Neuronal stem cell (in vitro differentiated cells): Measurements from ENCODE around the gene CLDN9.

Experiments used
- DNase-seq: peaks from one replicate; pipeline ENCODE4 v3.0.0-alpha.2; 2013; ENCODE audit warnings: low spot score
- H2AFZ ChIP-seq: one replicate; pipeline ENCODE4 v1.6.1; 2013; ENCODE audit warnings: mild to moderate bottlenecking, low read length, inconsistent platforms
- H2AK5ac ChIP-seq: 2 replicates; pipeline ENCODE4 v1.6.1; 2013; ENCODE audit warnings: low read depth, mild to moderate bottlenecking, inconsistent platforms, low read length, moderate library complexity, mixed read lengths
- H2BK120ac ChIP-seq: 2 replicates; pipeline ENCODE4 v1.6.1; 2013; ENCODE audit warnings: low read depth, mild to moderate bottlenecking, inconsistent platforms, low read length, moderate library complexity, mixed read lengths
- H2BK12ac ChIP-seq: one replicate; pipeline ENCODE4 v1.6.1; 2013; ENCODE audit warnings: low read length, inconsistent platforms
- H2BK15ac ChIP-seq: 2 replicates; pipeline ENCODE4 v1.6.1; 2013; ENCODE audit warnings: mild to moderate bottlenecking, low read length, inconsistent platforms, mixed read lengths
- H2BK5ac ChIP-seq: one replicate; pipeline ENCODE4 v1.6.1; 2013; ENCODE audit warnings: inconsistent platforms, mild to moderate bottlenecking, low read length, moderate library complexity
- H3K14ac ChIP-seq: one replicate; pipeline ENCODE4 v1.6.1; 2013; ENCODE audit warnings: low read length, inconsistent platforms
- H3K18ac ChIP-seq: 2 replicates; pipeline ENCODE4 v1.6.1; 2013; ENCODE audit warnings: low read length, inconsistent platforms
- H3K23ac ChIP-seq: 2 replicates; pipeline ENCODE4 v1.6.1; 2013; ENCODE audit warnings: low read depth, mild to moderate bottlenecking, mixed read lengths, low read length, inconsistent platforms; ENCODE audit not compliant: poor library complexity
- H3K27ac ChIP-seq: replicated peaks from 3 replicates; pipeline ENCODE4 v1.5.1; 2013; ENCODE audit warnings: low read length, inconsistent platforms
- H3K27me3 ChIP-seq, 3 experiments: 2 replicates each; pipeline ENCODE4 v1.6.1; 2013; ENCODE audit warnings: low read length in 3 of 3, mild to moderate bottlenecking in 2 of 3, inconsistent platforms in 1 of 3, low read depth in 1 of 3, mixed read lengths in 1 of 3, moderate library complexity in 1 of 3; ENCODE audit not compliant: control insufficient read depth in 3 of 3, insufficient read depth in 3 of 3
- H3K36me3 ChIP-seq, 2 donors: replicated peaks in 1 of 2; 2 replicates each; pipeline ENCODE4 v1.6.1; 2013; ENCODE audit warnings: low read length in 2 of 2; ENCODE audit not compliant: control insufficient read depth in 2 of 2, insufficient read depth in 2 of 2
- H3K4ac ChIP-seq: 2 replicates; pipeline ENCODE4 v1.6.1; 2013; ENCODE audit warnings: inconsistent platforms, mild to moderate bottlenecking, low read length, moderate library complexity
- H3K4me1 ChIP-seq, 2 donors: 1 replicate in 1 of 2; 2 replicates in 1 of 2; pipeline ENCODE4 v1.6.1; 2013; ENCODE audit warnings: low read length in 2 of 2, low read depth in 1 of 2; ENCODE audit not compliant: control insufficient read depth in 2 of 2, insufficient read depth in 1 of 2
- H3K4me2 ChIP-seq: one replicate; pipeline ENCODE4 v1.6.1; 2013; ENCODE audit warnings: mild to moderate bottlenecking, low read length, inconsistent platforms; ENCODE audit not compliant: insufficient read depth, poor library complexity, severe bottlenecking
- H3K4me3 ChIP-seq, 2 donors: 2 replicates each; pipeline ENCODE4 v1.5.1; 2013; ENCODE audit warnings: low read length in 2 of 2, mild to moderate bottlenecking in 2 of 2, inconsistent platforms in 1 of 2, moderate library complexity in 1 of 2
- H3K79me1 ChIP-seq: one replicate; pipeline ENCODE4 v1.6.1; 2013; ENCODE audit warnings: low read depth, mild to moderate bottlenecking, inconsistent platforms, low read length, moderate library complexity
- H3K9ac ChIP-seq: one replicate; pipeline ENCODE4 v1.6.1; 2013; ENCODE audit warnings: mild to moderate bottlenecking, low read depth, low read length, inconsistent platforms; ENCODE audit not compliant: poor library complexity
- H3K9me3 ChIP-seq, 2 donors: replicated peaks in 1 of 2; 2 replicates each; pipeline versions ENCODE3 to v1.6.1; 2013; ENCODE audit warnings: low read length in 2 of 2, mild to moderate bottlenecking in 2 of 2, inconsistent platforms in 1 of 2, low read depth in 1 of 2, mixed read lengths in 1 of 2, moderate library complexity in 1 of 2; ENCODE audit not compliant: control insufficient read depth in 2 of 2, insufficient read depth in 1 of 2
- H4K8ac ChIP-seq: one replicate; pipeline ENCODE4 v1.6.1; 2013; ENCODE audit warnings: low read depth, mild to moderate bottlenecking, inconsistent platforms, low read length, moderate library complexity
- H4K91ac ChIP-seq: one replicate; pipeline ENCODE4 v1.6.1; 2013; ENCODE audit warnings: low read length, low read depth, mild to moderate bottlenecking, inconsistent platforms; ENCODE audit not compliant: poor library complexity
- WGBS, 2 donors: extraction: QIAGEN DNeasy Blood & Tissue Kit; methylation state at CpG; one replicate each; pipeline ENCODE4 v1.1.7; 2013; ENCODE audit warnings: missing lambda C conversion rate in 2 of 2, mixed read lengths in 1 of 2; ENCODE audit not compliant: insufficient read length in 2 of 2, insufficient replicate concordance in 1 of 2; ENCODE audit errors: extremely low coverage in 2 of 2; 5-methylcytosine and 5-hydroxymethylcytosine counted together

The CLDN9 gene

GRCh38 chr16:3046641-3047386 lies 34.1 kb downstream of the CLDN9 start:
- no peak overlapping the region for H4K91ac ChIP-seq
- peaks cover 0 to 1% of the 10 kb centered on the region in 2 donors for H3K4me1 ChIP-seq
- peak overlapping the region; percentile 89 for H3K4me2 ChIP-seq
- peak overlapping the region; percentile 49 to 64 for H3K4me3 ChIP-seq
- no peaks in the 10 kb centered on the region for H3K36me3 ChIP-seq
- H3K18ac ChIP-seq: peak overlapping the region; percentile 83
- H3K14ac ChIP-seq: no peak overlapping the region
- H3K4ac ChIP-seq: no peak overlapping the region
- H2BK120ac ChIP-seq: no peak overlapping the region
- no peak for DNase-seq
- H2AFZ ChIP-seq: peak overlapping the region; percentile 99
- no peak overlapping the region for H2BK12ac ChIP-seq
- H3K23ac ChIP-seq: peak overlapping the region; percentile 85
- H3K27ac ChIP-seq: no peak overlapping the region
- peak overlapping the region; percentile 37 for H2BK15ac ChIP-seq
- peaks cover 1% of the 10 kb centered on the region for H3K79me1 ChIP-seq
- no peak overlapping the region for H4K8ac ChIP-seq
- peak overlapping the region; percentile 92 for H2AK5ac ChIP-seq
- peaks cover 14 to 67% (median 28%) of the 10 kb centered on the region in 3 experiments for H3K27me3 ChIP-seq
- no CpG with 5 or more reads among the region's 54 CpGs for WGBS, 2 donors
- no peak overlapping the region for H3K9ac ChIP-seq
- peaks cover 0 to 2% of the 10 kb centered on the region in 2 donors for H3K9me3 ChIP-seq
- peak overlapping the region; percentile 29 for H2BK5ac ChIP-seq

- Histone ChIP-seq H3K27ac (no peak overlapping the region), H3K4me1 (peaks cover 0 to 1% of the 10 kb centered on the region in 2 donors), H2AK5ac (peak overlapping the region; percentile 92), H3K4me3 (peak overlapping the region in 1 of 2 donors; percentile 49), H3K4ac (no peak overlapping the region), H3K36me3 (no peaks in the 10 kb centered on the region), H3K23ac (peak overlapping the region; percentile 85), H3K14ac (no peak overlapping the region), H3K9ac (no peak overlapping the region), H2BK12ac (no peak overlapping the region), H3K79me1 (peaks cover 1% of the 10 kb centered on the region), H4K8ac (no peak overlapping the region), H3K18ac (peak overlapping the region; percentile 71), H3K27me3 (peaks cover 14 to 67% (median 28%) of the 10 kb centered on the region in 3 experiments), H3K9me3 (peaks cover 0 to 2% of the 10 kb centered on the region in 2 donors), H2BK120ac (no peak overlapping the region), H3K4me2 (no peak overlapping the region), H2AFZ (no peak overlapping the region), H2BK5ac (peak overlapping the region; percentile 29), H4K91ac (no peak overlapping the region), H2BK15ac (peak overlapping the region; percentile 37)
- DNase-seq: no peak
- no CpG with 5 or more reads among the region's 13 CpGs for WGBS, 2 donors
Observed at GRCh38 chr16:3047387-3047720, 34.6 kb downstream of the CLDN9 start.

GRCh38 chr16:3049921-3050481 lies 37.3 kb downstream of the CLDN9 start:
- no CpG with 5 or more reads among the region's 26 CpGs for WGBS, 2 donors
- peak overlapping the region; percentile 81 for H2BK120ac ChIP-seq
- no peak overlapping the region for H4K91ac ChIP-seq
- H3K27ac ChIP-seq: no peak overlapping the region
- no peak overlapping the region for H3K4me3 ChIP-seq
- peaks cover 6 to 7% of the 10 kb centered on the region in 2 donors for H3K36me3 ChIP-seq
- no peak overlapping the region for H2AK5ac ChIP-seq
- H3K4me1 ChIP-seq: peaks cover 0 to 1% of the 10 kb centered on the region in 2 donors
- H3K4me2 ChIP-seq: no peak overlapping the region
- peaks cover 11 to 48% (median 28%) of the 10 kb centered on the region in 3 experiments for H3K27me3 ChIP-seq
- peaks cover 1% of the 10 kb centered on the region for H3K79me1 ChIP-seq
- peak overlapping the region; percentile 57 for H3K18ac ChIP-seq
- H3K14ac ChIP-seq: peak overlapping the region; percentile 82
- H2AFZ ChIP-seq: no peak overlapping the region
- H2BK5ac ChIP-seq: peak overlapping the region; percentile 53
- H3K23ac ChIP-seq: peak overlapping the region; percentile 80
- peak overlapping the region; percentile 41 for H2BK12ac ChIP-seq
- no peak overlapping the region for H3K4ac ChIP-seq
- H3K9me3 ChIP-seq: peaks cover 0 to 2% of the 10 kb centered on the region in 2 donors
- no peak for DNase-seq
- H2BK15ac ChIP-seq: no peak overlapping the region
- no peak overlapping the region for H3K9ac ChIP-seq
- H4K8ac ChIP-seq: no peak overlapping the region

- H2BK12ac ChIP-seq: no peak overlapping the region
- peak overlapping the region; percentile 38 for H3K14ac ChIP-seq
- H4K91ac ChIP-seq: no peak overlapping the region
- DNase-seq: no peak
- peaks cover 11 to 44% (median 28%) of the 10 kb centered on the region in 3 experiments for H3K27me3 ChIP-seq
- no peak overlapping the region for H3K4me2 ChIP-seq
- H3K27ac ChIP-seq: no peak overlapping the region
- no peak overlapping the region for H3K4me3 ChIP-seq
- H3K36me3 ChIP-seq: peaks cover 7 to 11% of the 10 kb centered on the region in 2 donors
- no peak overlapping the region for H2BK5ac ChIP-seq
- no CpG with 5 or more reads among the region's 5 CpGs for WGBS, 2 donors
- no peak overlapping the region for H3K23ac ChIP-seq
- no peak overlapping the region for H2BK120ac ChIP-seq
- no peak overlapping the region for H3K18ac ChIP-seq
- peaks cover 1% of the 10 kb centered on the region for H3K79me1 ChIP-seq
- no peak overlapping the region for H2AK5ac ChIP-seq
- H3K9ac ChIP-seq: no peak overlapping the region
- no peak overlapping the region for H2BK15ac ChIP-seq
- H3K9me3 ChIP-seq: peaks cover 0 to 2% of the 10 kb centered on the region in 2 donors
- no peaks in the 10 kb centered on the region for H3K4me1 ChIP-seq
- H4K8ac ChIP-seq: no peak overlapping the region
- no peak overlapping the region for H2AFZ ChIP-seq
- H3K4ac ChIP-seq: no peak overlapping the region
Observed at GRCh38 chr16:3050487-3050886, 37.8 kb downstream of the CLDN9 start.
